HTERT RPE-1 (cell line): ENCODE measurements around the gene NFATC2.

Experiments used
- in situ Hi-C: fragments of 300-500 bp; cut with MboI; formaldehyde crosslinking; loops from 4 replicates; pipeline ENCODE4 v1.14.3; 2020; ENCODE audit warnings: low sequenced_read_pairs

The NFATC2 gene

GRCh38 chr20:51457533-51457932 is 85.0 kb downstream of the NFATC2 start:
- in situ Hi-C loops = no loop called here

- in situ Hi-C loops = no loop called here
These were observed 85.7 kb downstream of the NFATC2 start for GRCh38 chr20:51456511-51457509.

GRCh38 chr20:51454250-51454865 is 88.2 kb downstream of the NFATC2 start:
- in situ Hi-C loops = no loop called here

GRCh38 chr20:51452734-51453365 is 89.7 kb downstream of the NFATC2 start:
- in situ Hi-C loops = no loop called here

- in situ Hi-C loops = no loop called here
These were observed 90.4 kb downstream of the NFATC2 start for GRCh38 chr20:51452091-51452613.

GRCh38 chr20:51451484-51451883 is 91.0 kb downstream of the NFATC2 start:
- in situ Hi-C loops = no loop called here

- in situ Hi-C loops = no loop called here
These were observed 91.5 kb downstream of the NFATC2 start for GRCh38 chr20:51450984-51451383.

GRCh38 chr20:51450221-51450712 is 92.3 kb downstream of the NFATC2 start:
- in situ Hi-C loops = no loop called here

- in situ Hi-C loops = no loop called here
These were observed 92.9 kb downstream of the NFATC2 start for GRCh38 chr20:51449498-51450220.

GRCh38 chr20:51447765-51448148 is 94.8 kb downstream of the NFATC2 start:
- in situ Hi-C loops = no loop called here

- in situ Hi-C loops = no loop called here
These were observed 95.3 kb downstream of the NFATC2 start for GRCh38 chr20:51447097-51447764.

- in situ Hi-C loops = no loop called here
These were observed 95.9 kb downstream of the NFATC2 start for GRCh38 chr20:51446656-51447055.

GRCh38 chr20:51446230-51446629 is 96.3 kb downstream of the NFATC2 start:
- in situ Hi-C loops = no loop called here

GRCh38 chr20:51445591-51445990 is 96.9 kb downstream of the NFATC2 start:
- in situ Hi-C loops = no loop called here

- in situ Hi-C loops = no loop called here
These were observed 97.5 kb downstream of the NFATC2 start for GRCh38 chr20:51444922-51445438.

- in situ Hi-C loops = no loop called here
These were observed 98.1 kb downstream of the NFATC2 start for GRCh38 chr20:51444467-51444866.

- in situ Hi-C loops = no loop called here
These were observed 99.9 kb downstream of the NFATC2 start for GRCh38 chr20:51442602-51443001.

- in situ Hi-C loops = no loop called here
These were observed 101.9 kb downstream of the NFATC2 start for GRCh38 chr20:51440589-51440988.

- in situ Hi-C loops = no loop called here
These were observed 103.3 kb downstream of the NFATC2 start for GRCh38 chr20:51439160-51439689.

GRCh38 chr20:51438136-51438535 is 104.4 kb downstream of the NFATC2 start:
- in situ Hi-C loops = no loop called here
